Cardiac muscle cell (in vitro differentiated cells and primary cell): ENCODE results near the gene TFAP2D. TPM values are rescaled to one million over a fixed set of nuclear protein-coding genes. Genes with fewer than 3 reads are reported as not detected.

Experiments
- DNase-seq, 2 donors: peaks; one replicate each; pipeline versions ENCODE4 v3.0.0 to v3.0.0-alpha.2; 2010 to 2017; ENCODE audit warnings: low read depth in 1 of 2, low spot score in 1 of 2
- H3K27ac ChIP-seq: fragments of 200-600 bp; sonication (generic); 2 replicates; pipeline ENCODE4 v1.5.1; 2016
- H3K27me3 ChIP-seq: fragments of 200-600 bp; sonication (generic); 2 replicates; pipeline ENCODE4 v1.6.0; 2016; ENCODE audit warnings: control low read depth
- H3K36me3 ChIP-seq: fragments of 200-600 bp; sonication (generic); 2 replicates; pipeline ENCODE4 v1.5.1; 2016; ENCODE audit warnings: control low read depth
- H3K4me1 ChIP-seq: fragments of 200-600 bp; sonication (generic); 2 replicates; pipeline ENCODE4 v1.8.1; 2017; ENCODE audit warnings: low read depth, mild to moderate bottlenecking, mixed run types
- H3K4me3 ChIP-seq: fragments of 200-600 bp; sonication (generic); 2 replicates; pipeline ENCODE4 v1.5.1; 2016; ENCODE audit warnings: mild to moderate bottlenecking
- H3K9me3 ChIP-seq: fragments of 200-600 bp; sonication (generic); 2 replicates; pipeline ENCODE4 v1.5.1; 2017; ENCODE audit warnings: low read depth, mild to moderate bottlenecking, control low read depth
- CTCF ChIP-seq: IDR thresholded peaks from 2 replicates; pipeline ENCODE4 v1.5.1; 2012; ENCODE audit warnings: low read depth, mild to moderate bottlenecking, low read length
- polyA plus RNA-seq: library from polyadenylated mRNA; unstranded; fragments of >200 nt; fragmentation: Nextera tagmentation; extraction: Ambion mirVana; gene quantifications from 2 replicates; pipeline ENCODE4 v1.2.1, GENCODE V29; 2016
- total RNA-seq: library from RNA; depleted of rRNA; stranded (reverse); fragments of >200 nt; gene quantifications from 2 replicates; pipeline ENCODE4 v1.2.3, GENCODE V29; 2016

The TFAP2D gene
- total and polyA plus RNA-seq, 2 experiments from 2014 or later, result not detected

DNA sequence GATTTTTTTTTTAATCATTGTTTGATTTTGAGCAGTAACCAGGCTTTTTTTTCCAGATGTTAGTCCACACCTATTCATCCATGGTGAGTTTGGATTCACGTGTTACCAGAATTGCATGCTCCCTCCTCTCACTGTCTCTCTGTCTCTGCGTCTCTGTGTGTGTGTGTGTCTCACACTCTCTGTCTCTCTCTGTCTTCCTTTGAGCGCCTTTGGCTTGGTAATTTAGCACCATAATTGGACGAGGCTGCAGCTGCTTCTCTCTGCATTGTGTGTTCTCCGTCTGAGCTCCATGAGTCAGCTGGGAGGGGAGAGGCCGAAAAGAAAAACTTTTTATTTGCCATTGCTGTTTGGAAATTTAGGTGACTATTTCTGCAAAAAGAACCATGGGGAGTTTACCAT, 108.8 kb downstream of the TFAP2D start:
- H3K4me3 ChIP-seq, result no peak overlapping the region

More for the DNA sequence above, 108.8 kb downstream of the TFAP2D start:
- Histone ChIP-seq H3K36me3 (no peaks in the 10 kb centered on the region), H3K27me3 (peaks cover 100% of the 10 kb centered on the region), H3K4me1 (peaks cover 4% of the 10 kb centered on the region), H3K9me3 (no peaks in the 10 kb centered on the region), H3K27ac (no peak overlapping the region)
- TF ChIP-seq CTCF, result no peak
- DNase-seq, result no peak

Other genes starting within 250 kb of the TFAP2D start
- not detected in 2 replicates for gene TFAP2B, start 105.3 kb downstream of the TFAP2D start, total RNA-seq
- gene TFAP2B, start 105.3 kb downstream of the TFAP2D start, polyA plus RNA-seq, result not detected in 2 replicates